Kasumi-1 (cell line): ENCODE measurements around the gene ASPDH.
A peak's percentile ranks its signal among the peaks of the same experiment; 100 is the strongest.
"Not testable (repeated sequence)": the region's sequence is repeated elsewhere in the genome, so short reads cannot be mapped to it uniquely, and the experiment has no call there.

ENCODE experiments used
- DNase-seq, 2 experiments: peaks; one replicate each; lab custom pipeline; 2025; lab: John Stamatoyannopoulos, UW

Gene ASPDH

DNA sequence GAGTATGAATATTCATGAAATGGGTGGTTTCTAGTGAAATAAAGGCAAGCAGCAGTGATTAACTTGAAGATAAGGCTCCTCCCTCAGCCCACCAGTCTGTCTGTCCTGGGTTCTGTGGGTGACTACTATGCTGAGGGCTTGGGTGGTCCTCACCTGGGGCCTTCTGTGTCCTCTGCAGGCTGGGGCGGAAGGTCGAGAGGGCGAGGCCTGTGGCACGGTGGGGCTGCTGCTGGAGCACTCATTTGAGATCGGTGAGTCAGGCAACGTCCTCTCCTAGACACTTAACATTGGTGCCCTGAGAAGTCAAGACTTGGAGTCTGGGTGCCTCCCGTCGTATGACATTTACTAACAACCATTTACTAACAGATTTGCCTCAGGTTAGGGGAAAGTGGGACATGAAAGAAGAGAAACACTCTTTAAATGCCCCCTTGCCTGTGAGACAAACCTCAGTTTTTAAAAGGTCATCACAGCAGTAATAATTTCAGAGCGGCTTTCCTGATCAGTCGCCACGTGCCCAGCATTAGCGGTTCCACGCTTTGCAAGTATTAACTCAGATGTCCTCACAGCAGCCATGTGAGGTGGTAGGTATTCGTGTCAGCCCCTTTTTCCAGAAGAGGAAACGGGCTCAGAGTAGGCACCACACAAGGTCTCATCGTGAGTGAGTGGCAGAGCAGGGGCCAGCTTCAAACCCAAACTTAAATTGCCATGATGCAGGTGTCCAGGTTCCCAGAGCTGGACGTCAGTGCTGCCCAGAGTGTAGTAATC, 35.8 kb downstream of the ASPDH start:
- DNase-seq: no peak

DNA sequence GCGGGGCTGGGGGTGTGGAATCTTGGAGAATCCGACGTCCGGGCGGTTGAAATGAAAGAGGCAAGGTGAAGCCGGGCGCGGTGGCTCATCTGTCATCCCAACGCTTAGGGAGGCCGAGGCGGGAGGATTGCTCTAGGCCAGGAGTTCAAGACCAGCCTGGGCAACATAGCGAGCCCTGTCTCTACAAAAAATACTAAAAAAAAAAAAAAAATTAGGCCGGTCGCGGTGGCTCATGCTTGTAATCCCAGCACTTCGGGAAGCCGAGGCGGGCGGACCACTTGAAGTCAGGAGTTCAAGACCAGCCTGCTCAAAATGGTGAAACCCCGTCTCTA, 36.8 kb downstream of the ASPDH start:
- no peak for DNase-seq

- DNase-seq: peak; percentile 46 to 51
Measured at GRCh38 chr19:50476224-50476906, 37.3 kb downstream of the ASPDH start, which contains the start of the genes EMC10 and GARIN5A. Gene EMC10, plus strand, starts transcription at chr19:50476507. Its CDS starts 38 bp downstream, at chr19:50476545. Gene GARIN5A, minus strand, starts transcription at chr19:50476848. Its CDS starts 460 bp downstream, at chr19:50476388.

GRCh38 chr19:50475736-50476223, 37.9 kb downstream of the ASPDH start:
- no peak for DNase-seq

- DNase-seq: no peak
Measured at GRCh38 chr19:50475101-50475568, 38.6 kb downstream of the ASPDH start.

DNA sequence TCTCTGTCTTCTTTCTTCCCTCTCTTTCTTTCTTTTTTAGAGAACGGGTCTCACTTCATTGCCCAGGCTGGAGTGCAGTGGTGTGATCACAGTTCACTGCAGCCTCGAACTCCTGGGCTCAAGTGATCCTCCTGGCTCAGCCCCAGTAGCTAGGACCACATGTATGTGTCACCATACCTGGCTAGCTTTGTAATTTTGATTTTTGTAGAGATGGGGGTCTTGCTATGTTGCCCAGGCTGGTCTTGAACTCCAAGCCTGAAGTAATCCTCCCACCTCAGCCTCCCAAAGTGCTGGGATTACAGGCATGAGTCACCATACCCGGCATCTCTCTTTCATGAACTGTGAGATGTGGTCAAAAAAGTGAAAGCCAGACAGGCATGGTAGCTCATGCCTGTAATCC, 40.4 kb downstream of the ASPDH start:
- not testable (repeated sequence) for DNase-seq

- peak; percentile 2 to 24 for DNase-seq
Measured at GRCh38 chr19:50468818-50469217, 44.9 kb downstream of the ASPDH start.

DNA sequence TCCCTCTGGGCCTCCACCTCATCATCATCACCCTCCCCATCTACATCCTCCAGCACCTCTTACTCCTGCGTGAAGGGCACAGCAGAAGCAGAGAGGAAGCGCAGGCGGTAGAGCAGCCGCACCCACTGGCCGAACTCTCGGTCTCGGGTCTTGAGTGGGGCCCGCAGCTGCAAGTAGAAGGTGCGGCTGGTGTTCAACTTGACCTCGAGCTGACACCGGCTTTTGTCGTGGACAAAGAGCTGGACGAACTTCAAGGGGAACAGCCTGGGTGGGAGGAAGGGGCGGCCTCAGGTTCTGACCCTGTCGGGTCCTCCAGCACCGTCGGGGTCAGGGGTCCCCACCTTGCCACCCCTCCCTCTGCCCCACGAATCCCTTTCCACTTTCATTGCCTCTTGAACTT, 46.1 kb downstream of the ASPDH start:
- DNase-seq: no peak

DNA sequence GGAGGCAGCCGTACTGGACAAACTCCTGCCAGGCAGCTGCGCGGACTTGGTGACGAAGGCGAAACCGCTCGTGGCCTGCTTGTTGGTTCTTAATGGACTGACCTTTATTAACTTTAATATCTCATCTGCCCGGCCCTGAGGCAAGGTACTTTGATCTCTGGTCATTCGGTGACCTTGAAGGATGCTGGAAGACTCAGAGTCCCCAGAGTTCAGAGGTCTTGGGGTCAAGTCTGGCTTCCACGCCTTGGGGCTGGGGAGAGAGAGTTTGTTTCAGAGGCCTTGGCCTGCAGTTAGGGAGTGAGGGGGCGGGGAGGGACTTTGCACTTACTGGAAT, 47.0 kb downstream of the ASPDH start:
- DNase-seq: no peak

DNA sequence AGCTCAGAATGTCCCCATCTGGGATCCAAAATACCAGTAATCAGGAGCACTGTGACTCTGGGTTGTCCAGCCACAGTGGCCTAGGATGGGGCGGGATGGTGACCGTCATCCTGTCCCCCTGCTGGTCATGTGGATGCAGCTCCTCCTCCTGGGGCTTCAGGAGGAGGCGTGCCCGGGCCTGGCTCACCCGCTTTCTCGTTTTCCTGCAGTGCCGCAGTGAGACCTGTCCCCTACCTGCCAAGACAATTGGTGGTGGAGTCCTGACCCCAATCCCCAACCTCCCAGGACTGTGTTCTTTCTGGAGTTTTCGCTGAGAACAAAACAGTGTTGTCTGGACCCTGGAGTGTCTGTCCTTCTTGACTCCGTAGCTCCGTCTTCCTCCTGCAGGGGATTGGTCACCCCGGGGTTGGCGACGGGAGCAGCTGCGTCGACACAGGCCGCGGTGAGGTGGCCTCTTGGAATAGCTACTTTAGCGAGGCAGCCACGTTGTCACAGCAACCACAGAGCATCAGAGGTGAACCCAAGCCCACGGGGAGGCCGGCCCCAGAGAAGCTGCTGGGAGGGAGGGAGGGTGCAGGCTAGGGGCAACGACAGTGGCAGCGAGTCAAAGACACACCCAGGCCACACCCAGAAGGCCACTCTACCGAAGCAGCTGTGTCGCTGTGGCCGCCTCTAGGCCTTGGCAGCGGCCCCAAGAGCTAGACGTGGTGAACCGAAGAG, 47.6 kb downstream of the ASPDH start:
- DNase-seq: no peak

GRCh38 chr19:50465000-50465399, 48.7 kb downstream of the ASPDH start:
- no peak for DNase-seq

DNA sequence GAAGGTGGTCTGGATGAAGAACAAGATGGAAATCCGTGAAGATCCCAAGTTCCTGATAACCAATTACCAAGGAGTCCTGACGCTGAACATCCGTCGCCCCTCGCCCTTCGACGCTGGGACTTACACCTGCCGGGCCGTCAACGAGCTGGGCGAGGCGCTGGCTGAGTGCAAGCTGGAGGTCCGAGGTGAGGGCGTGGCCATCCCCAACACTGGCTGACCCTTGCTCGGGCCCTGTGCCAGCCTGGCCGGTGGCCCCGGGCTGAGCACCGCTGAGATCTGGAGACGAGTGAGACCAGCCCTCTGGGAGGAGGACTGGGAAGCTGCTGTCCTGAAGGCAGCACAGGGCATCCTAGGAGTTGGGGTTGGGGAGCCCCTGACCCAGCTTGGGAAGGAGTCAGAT, 49.4 kb downstream of the ASPDH start:
- DNase-seq: no peak

DNA sequence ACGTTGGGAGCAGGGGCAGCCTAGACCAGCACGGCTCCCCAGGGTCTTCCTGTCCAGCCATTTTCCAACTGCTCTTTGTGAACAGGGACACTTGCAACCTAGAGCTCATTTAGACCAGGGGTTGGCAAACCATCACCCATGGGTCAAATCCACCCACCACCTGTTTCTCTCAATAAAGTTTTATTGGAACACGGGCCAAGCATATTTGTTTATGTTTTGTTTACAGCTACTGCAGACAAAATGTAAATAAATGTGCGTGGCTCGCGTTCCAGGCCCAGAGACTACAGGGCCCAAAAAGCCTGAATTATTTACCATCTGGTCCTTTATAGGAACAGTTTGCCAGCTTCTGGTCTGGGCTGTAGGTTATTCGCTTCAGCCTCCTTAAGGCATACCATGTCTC, 50.7 kb downstream of the ASPDH start:
- no peak for DNase-seq
